HG03460 (cell line): ENCODE data around the gene DEFB108B.
"Not testable (repeated sequence)": the region's sequence is repeated elsewhere in the genome, so short reads cannot be mapped to it uniquely, and the experiment has no call there.

ENCODE experiments used
- ATAC-seq: cut with Tn5 transposase; IDR thresholded peaks from one replicate; pipeline ENCODE4 v1.9.1; 2021; ENCODE audit not compliant: unreplicated experiment

The DEFB108B gene

DNA sequence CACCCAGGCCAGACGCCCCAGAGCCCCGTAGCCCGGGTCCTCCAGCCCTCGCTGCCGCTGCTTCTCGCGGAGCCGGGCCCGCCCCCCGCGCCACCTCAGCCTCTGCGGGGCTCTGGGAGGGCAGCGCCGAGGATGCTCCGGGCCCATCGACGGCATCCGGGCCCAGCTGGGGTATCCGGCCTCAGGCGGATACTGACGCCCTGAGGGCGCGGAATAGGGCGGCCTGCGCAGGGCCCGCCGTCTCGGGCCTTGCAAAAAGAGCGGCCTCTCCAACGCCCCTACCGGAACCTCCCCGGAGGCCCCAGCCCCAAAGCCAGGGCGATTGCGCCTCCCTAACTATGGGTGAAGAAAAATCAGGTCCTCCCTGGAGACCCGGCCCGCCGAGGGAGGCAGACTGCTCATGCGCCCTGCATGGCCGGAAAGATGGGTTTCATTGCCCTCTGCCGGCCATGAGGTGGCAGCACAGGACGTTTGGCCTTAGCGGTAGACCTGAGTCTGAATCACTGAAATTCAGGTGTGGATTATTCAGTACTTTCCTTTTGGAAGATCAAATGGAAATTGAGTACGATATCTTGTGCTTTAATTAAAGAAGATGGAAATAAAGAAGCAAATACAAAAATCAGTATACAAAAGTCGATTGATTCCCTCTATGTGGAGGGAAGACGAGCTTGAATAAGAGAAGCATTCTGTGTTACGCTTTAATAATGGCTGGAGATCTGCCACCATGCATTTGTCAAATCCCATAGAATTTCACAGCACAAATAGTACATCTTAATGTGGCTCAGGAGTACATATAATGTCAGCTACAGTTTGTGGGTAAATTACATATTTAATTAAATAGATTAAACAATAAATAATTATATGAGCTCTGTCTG lies 19.3 kb upstream of the DEFB108B start:
- not testable (repeated sequence) for ATAC-seq

DNA sequence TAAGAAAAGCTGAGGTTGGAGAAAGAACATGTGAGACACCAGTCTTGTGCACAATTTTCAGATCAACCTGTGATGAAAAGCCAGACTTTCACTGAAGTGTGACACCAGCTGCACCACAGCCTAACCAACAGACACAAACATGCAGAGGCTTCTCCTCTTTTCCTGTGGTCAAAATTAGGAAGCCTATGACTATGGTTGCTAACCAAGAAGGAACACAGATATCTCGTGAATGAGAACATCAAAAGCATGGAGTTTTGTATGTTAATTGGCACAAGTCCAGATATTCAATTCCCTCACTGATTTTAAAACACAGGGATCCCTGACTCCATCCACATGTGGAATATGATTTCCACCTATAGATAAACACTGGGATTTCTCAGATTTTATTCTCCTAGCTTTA lies 11.5 kb upstream of the DEFB108B start:
- ATAC-seq, result not testable (repeated sequence)

DNA sequence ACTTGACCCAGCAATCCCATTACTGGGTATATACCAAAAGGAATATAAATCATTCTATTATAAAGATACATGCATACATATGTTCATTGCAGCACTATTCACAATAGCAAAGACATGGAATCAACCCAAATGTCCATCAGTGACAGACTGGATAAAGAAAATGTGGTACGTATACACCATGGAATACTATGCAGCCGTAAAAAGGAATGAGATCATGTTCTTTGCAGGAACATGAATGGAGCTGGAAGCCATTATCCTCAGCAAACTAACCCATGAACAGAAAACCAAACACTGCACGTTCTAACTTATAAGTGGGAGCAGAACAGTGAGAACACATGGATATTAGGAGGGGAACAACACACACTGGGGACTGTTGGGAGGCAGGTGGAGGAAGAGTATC lies 3.8 kb upstream of the DEFB108B start:
- not testable (repeated sequence) for ATAC-seq

DNA sequence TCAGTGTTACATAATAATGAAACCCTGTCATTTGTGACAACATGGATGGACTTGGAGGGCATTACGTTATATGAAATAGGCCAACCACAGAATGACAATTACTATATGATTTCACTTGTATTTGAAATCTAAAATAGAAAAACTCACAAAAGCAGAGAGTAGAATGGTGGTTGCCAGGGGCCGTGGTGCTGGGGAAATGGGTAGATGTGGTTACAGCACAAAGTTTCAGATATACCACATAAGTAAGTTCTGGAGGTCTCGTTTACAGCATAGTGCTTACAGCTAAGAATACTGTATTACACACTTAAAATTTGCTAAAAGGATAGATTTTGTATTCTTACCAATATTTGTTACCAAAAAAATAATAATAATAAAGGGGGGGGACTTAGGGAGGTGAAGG lies 3.3 kb upstream of the DEFB108B start:
- ATAC-seq, result not testable (repeated sequence)

DNA sequence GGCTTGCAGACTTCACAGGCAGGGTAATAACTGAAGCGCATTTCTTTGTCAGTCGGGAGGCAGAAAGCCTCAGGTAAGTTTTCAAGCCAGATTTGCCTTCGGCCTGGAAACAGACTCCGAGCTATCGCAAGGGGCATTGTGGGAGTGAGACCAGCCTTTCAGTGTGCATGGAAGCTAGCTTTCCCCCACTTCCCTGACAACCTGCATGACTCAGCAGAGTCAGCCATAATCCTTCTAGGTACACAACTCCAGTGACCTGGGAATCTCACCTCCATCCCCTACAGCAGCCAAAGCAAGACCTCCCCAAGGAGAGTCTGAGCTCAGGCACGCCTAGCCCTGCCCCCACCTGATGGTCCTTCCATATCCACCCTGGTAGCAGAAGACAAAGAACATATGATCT lies 9.7 kb downstream of the DEFB108B start:
- not testable (repeated sequence) for ATAC-seq

DNA sequence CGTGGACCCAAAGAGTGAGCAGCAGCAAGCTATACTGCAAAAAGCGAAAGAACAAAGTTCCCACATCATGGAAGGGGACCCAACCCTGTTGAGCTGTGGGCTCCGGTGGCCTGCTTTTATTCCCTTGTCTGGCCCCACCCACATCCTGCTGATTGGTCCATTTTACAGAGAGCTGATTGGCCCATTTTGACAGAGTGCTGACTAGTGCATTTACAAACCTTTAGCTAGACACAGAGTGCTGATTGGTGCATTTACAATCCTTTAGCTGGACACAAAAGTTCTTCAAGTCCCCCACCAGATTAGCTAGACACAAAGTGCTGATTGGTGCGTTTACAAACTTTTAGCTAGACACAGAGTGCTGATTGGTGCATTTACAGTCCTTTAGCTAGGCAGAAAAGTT lies 10.4 kb downstream of the DEFB108B start:
- not testable (repeated sequence) for ATAC-seq

DNA sequence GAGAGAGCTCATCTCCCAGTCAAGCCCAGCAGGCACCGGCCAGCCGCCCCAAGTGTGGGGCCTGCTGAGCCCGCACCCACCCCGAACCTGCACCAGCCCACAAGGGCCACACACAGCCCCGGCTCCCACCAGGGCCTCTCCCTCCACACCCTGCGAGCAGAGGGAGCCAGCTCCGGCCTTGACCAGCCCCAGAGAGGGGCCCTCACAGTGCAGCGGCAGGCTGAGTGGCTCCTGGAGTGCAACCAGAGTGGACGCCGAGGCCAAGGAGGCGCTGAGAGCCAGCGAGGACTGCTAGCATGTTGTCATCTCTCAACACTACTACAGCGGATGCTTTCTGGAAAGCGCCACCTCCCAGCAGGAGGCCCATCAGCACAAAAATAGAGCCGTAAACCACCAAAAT lies 10.9 kb downstream of the DEFB108B start:
- no peak for ATAC-seq

DNA sequence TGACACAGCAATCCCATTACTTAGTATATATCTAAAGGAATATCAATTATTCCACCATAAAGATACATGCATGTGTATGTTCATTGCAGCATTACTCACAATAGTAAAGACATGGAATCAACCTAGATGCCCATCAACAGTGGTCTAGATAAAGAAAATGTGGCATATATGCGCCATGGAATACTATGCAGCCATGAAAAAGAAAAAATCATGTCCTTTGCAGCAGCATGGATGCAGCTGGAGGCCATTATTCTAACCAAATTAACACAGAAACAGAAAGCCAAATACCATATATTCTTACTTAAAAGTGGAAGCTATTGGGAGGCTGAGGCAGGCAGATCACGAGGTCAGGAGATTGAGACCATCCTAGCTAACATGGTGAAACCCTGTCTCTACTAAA lies 20.9 kb downstream of the DEFB108B start:
- ATAC-seq, result not testable (repeated sequence)

DNA sequence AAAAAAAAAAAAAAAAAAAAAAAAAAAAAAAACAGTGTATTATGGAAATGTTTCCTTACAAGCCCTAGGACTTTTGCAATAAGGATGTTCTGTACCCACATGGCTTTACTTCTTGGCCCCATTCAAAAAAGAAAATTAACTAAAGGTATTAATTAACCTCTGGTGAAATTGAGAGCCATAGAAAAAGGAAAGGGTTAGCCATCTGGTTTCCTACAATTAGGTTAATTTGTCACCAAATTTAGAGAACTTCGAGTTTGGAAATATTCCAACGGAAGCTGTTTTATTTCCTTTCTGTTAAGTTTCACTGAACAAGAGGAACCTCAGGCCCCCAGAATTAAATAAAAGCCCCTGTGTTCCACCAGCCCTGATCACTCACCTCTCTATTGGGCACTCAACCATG lies 22.9 kb downstream of the DEFB108B start:
- ATAC-seq, result not testable (repeated sequence)

DNA sequence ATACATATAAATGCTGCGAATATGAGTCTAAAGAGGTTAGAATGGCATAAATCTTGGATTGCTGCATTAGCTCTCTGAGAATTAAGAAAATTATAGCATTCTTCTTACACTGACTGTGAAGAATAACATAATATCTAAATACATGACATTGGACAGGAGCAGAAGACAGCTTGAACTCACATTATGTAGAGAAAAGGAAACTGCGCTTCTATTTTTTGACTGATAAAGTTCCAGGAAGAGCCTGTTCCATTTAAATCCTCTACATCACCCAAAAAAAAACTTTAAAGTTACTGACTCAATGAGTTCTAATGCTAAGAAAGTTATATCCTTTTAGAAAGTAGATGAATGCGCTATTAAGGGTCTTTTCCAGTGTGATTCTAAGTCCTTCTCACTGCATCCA lies 27.8 kb downstream of the DEFB108B start:
- ATAC-seq, result not testable (repeated sequence)

DNA sequence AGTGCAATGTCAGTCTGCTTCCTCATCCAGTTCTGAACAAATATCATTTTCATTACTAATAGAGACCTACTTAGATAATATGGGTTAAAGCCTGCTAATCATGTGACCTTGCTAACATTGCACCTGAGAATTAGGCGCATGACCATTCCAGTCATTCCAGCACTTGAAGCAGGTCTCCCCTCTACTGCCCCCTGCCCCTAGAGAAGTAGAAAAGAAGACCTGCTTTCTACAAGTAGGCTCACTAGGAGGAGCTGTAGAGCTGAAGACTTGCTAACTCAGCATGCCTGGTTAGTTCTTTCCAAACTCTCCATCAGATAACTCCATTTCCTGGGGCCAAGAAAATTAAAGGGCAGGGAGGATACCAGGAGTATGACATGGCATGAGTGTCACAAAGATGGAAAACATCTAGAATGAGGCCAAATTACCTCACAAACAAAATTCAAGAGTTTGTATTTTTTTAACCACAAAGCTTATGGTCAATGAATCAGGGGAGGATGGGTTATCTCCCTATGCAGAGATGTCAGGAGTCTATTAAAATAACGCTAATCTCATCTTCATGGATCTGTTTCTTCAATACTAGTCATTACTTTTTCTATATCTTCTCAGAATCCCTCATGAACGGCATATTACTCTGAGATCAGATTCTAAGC lies 31.1 kb downstream of the DEFB108B start:
- ATAC-seq, result not testable (repeated sequence)

DNA sequence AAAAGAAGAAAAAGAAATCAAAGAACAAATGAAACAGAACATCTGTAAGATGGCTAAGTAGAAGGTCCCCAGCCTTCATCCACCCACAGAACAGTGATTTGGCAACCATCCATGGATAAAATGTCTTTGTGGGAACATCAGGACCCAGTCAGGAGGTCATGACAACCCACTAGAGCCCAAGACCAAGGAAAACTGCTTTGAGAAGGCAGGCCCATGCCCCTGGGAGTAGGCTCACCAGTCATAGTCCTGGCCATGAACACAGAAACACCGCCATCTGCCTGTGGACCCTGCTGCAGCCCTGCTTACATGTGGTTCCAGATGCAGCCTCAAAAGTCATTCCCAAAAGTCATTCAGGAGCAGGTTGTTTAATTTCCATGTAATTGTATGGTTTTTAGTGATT lies 34.2 kb downstream of the DEFB108B start:
- not testable (repeated sequence) for ATAC-seq

DNA sequence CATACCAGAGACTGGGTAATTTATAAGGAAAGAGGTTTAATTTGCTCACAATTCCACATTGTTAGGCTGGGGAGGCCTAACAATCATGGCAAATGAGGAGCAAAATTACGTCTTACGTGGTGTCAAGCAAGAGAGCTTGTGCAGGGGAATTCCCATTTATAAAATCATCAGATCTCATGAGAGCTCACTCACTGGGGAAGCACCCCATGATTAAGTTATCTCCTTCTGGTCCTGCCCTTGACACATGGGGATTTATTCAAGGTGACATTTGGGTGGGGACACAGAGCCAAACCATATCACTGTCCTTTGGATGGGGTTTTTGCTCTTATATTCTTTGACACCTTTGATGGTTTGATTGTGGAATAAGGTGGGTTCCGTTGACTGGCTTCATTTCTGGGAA lies 36.9 kb downstream of the DEFB108B start:
- ATAC-seq, result not testable (repeated sequence)

DNA sequence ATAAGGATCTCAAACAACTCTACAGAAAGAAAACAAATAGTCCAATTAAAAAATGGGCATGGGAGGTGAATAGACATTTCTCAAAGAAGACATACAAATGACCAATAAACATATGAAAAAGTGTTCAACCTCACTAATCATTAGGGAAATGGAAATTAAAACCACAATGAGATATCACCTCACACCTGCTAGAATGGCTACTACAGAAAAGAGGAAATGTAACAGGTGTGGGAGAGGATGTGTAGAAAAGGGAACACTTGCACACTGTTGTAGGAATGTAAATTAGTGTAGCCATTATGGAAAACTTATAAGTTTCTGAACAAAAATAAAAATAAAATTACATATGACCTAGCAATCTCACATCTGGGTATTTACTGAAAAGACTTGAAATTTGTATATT lies 37.7 kb downstream of the DEFB108B start:
- not testable (repeated sequence) for ATAC-seq

DNA sequence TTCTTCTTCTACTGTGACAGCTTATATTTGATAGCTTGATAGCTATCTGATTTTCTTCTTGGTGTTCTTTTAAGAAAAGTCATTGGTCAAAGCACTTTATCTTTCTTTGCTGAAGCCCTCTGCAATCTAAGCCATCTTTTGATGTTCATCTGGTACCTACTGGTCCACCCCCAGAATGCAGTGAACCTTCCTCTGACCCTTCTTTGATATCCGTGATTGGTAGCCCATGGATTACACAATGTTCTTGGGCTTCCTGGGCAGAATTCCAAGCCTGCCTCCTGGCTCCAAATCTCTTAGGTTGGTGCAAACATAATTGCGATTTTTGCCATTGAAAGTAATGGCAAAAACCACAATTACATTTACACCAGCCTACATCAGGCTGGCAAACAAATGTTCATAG lies 43.3 kb downstream of the DEFB108B start:
- not testable (repeated sequence) for ATAC-seq

DNA sequence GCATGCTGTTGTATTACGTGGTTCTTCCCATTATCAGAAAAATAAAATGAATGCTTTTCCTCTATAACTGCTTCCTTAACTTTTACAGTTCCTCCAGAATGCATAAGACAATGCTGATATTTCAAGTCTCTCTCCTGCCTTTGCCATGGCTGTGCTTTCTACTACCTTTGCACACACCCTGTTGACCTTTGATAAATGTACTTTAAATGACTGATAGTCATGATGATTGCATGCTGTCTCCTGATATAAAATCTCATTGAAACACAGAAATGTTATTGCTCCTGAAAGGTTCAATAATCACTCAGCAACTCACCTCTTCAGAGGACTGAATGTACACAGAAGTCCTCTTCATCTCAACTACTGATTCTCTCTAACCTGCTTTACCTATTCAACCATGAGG lies 45.1 kb downstream of the DEFB108B start, which contains the start of gene DEFB131B:
Gene DEFB131B, plus strand, starts transcription at position 395 of the 400 bp plus-strand sequence. Its CDS starts 0 bp downstream, at position 395.
- not testable (repeated sequence) for ATAC-seq

DNA sequence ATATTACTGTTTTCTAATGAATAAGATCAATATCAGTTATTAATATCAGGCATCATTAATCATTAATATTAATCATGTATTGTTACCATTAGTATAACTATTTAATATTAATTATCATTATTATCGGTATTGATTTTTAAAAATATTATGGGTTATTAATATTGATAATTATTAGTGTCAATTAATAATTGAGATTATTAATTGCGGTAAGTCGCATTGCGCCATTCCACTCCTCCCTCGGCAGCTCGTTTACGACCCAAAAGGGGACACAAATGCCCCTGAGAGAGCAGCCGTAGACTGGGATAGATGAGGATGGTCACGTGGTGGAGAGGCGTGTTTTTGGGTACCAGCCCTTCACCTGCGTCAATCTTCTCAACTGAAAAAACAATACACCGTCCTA lies 52.8 kb downstream of the DEFB108B start:
- ATAC-seq, result not testable (repeated sequence)
